GM19455 (cell line): ENCODE data around the gene SLC26A2.
"Not testable (repeated sequence)": the region's sequence is repeated elsewhere in the genome, so short reads cannot be mapped to it uniquely, and the experiment has no call there.

Source experiments
- ATAC-seq: cut with Tn5 transposase; IDR thresholded peaks from one replicate; pipeline ENCODE4 v1.9.1; 2021; ENCODE audit not compliant: unreplicated experiment

Gene SLC26A2

DNA sequence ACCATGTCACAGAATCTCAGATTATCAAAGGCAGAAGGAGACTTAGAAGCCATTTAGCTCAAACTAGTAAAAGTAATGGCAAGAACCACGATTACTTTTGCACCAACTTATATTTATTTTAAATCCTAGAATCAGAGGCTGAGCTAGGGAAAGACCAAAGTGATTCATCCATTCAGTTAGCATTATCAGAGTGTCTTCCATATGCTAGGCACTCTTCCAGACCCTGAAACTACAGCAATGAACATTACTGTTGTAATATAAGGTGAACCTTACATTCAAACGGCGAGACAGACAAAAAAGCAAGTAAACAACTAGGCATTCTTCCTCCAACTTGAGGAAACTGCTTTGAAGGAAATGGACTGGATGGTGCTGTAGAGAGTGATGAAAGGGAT is 23.9 kb upstream of the SLC26A2 start:
- no peak for ATAC-seq

DNA sequence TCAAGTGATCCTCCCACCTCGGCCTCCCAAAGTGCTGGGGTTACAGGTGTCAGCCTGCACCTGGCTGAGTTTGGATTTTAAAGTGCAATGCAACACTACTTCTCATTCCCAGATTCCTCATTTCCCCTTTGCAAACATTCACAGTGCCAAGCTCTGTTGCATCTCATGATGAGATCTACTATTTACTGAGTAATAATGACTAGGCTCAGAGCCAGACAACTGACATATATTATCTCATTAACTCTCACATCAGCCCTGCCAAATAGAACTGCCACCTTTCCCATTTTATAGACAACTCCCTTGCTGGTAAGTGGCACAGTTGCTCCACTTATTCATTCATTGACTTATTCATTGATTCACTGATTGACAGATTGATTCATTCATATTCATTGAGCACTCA is 22.9 kb upstream of the SLC26A2 start:
- no peak for ATAC-seq

DNA sequence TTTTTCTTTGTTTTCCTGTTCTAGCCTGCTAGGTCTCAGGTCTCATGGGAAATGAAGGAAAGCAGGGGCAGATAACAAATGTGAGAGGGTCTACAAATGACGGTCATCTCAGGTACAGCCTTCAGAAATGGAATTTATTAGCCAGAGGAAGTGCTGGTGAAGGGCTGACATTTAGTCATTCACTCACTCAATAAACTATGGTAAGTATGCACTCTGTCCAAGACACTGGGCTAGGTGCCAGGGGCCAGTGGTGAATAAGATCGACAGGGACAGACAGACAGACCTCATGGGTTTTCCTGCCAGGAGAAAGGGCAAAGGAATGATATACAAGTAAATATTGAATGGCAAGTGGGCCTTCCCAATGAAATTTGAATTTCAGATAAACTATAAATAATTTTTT is 22.3 kb upstream of the SLC26A2 start:
- no peak for ATAC-seq

DNA sequence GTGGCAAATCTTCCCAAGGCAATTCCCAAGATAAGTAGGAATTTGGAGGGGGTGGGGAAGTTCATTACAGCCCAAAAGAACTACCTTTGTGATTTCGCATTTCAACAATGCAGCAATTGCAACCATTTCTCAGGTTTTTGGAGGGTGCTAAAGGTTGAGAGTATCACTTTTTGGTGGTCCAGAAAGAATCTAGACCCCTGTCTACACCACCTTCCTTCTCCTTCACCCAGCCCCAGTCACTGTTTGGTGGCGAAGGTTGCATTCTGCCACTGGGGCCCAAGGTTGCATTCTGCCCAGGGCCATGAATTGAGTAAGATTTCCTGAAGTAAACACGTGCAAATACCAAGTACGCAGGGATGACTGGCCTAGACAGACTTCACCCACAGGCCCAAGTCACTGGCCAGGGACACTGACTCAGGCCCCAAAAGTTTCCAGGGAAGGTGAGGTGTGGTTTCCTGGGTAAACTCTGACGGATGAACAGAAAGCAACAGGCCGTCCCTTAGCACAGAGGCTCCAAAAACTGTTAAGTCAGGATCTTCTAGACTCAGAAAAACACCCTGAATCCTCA is 21.7 kb upstream of the SLC26A2 start:
- no peak for ATAC-seq

DNA sequence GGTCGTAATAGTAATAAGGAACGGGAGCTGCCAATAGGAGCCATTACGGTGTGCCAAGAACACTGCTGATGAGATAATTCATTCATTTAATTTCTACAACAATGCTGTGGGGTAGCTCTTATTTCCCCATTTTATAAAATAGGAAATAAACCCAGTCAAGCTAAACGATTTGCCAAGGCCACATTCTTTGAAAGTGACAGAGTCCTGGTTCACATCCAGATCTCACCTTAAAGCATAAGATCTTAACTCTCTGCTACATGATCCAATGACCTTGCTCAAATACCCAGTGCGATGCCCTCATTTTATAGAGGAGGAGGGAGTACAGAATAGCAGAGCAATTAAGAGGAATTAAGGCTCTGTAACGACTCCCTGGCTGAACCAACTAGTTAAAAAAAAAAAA is 21.0 kb upstream of the SLC26A2 start:
- no peak for ATAC-seq

DNA sequence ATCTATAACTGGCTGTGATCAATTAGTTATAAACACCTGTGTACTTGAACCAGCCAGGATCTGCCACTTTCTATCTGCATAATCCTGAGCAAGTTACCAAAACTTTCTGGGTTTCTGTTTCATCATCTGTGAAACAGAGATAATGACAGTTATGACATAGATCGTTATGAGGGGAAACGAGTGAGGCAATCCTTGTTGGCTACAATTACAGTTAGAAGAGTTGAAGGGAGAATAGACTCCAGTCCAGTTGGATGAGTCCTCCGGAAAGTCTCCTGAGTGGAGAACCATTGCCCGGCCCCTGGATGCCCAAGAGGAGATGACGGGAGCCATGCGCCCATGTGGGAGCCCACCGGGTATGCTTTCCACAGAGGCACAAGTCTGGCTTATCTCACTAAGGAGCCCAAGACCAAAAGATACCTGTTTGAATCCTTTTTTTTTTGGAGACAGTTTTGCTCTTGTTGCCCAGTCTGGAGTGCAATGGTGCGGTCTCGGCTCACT is 20.4 kb upstream of the SLC26A2 start:
- ATAC-seq = peak; percentile 72

DNA sequence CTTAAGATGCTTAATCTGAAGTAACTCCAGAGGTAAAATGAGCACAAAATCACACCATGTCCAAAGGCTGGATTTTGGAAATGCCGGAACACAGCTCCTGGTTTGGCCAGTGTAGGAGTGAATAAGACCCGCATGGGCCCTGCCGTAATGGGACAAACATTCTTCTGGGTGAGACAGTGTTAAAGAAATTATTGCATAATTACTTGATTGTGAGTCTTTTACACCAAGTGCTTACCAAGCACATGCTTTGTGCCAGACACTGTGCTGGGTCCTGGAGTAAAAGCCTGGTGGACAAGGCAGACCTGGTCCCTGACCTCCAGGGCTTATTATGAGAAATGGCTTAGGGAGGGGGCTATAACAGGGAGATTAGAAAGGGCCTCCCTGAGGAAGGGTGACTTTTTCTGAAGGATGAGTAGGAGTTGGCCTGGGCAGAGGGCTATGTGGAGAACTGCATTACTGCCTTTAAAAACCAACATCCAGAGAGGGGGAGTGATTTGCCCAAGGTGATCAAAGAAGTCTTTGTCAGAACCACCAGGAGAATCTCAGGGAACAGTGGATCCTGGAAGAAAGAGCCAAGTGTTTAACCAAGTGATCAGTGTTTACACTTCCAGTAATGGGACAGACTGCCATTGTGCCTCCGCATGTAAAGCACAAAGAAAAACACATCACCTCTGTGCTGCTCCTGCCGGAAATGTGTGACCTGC is 19.5 kb upstream of the SLC26A2 start:
- ATAC-seq = no peak

DNA sequence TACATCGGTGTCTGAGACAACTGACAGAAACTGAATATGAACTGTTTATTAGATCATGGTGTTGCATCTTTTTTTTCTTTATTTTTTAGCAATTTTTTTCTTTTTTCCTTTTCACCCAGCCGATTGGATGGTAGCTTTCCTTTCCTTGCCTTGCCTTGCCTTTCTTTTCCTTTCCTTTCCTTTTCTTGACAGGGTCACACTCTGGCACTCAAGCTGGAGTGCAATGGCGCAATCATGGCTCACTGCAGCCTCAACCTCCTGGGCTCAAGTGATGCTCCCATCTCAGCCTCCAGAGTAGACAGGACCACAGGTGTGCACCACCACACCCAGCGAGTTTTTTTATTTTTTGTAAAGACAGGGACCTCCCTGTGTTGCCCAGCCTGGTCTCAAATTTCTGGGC is 18.8 kb upstream of the SLC26A2 start:
- no peak for ATAC-seq

DNA sequence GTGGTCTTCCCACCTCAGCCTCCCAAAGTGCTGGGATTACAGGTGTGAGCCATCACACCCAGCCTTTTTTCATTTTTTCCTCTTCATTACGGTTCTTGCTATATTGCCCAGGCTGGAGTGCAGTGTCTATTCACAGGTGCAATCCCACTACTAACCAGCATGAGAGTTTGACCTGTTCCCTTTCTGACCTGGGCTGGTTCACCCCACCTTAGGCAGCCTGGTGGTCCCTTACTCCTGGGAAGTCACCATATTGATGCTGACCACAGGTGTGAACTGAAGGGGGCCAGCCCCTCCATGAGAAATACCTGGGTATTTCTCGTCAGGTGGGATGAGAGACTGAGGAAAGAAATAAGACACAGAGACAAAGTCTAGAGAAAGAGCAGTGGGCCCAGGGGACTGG is 18.4 kb upstream of the SLC26A2 start:
- no peak for ATAC-seq

DNA sequence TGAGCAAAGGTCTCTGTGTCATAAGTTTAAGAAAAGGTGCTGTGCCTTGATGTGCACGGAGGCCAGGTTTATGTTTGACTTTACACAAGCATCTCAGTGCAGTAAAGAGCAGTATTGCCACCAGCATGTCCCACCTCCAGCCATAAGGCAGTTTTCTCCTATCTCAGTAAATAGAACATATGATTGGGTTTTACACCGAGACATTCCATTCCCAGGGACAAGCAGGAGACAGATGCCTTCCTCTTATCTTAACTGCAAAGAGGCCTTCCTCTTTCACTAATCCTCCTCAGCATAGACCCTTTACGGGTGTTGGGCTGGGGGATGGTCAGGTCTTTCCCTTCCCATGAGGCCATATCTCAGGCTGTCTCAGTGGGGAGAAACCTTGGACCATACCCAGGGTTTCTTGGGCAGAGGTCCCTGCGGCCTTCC is 17.8 kb upstream of the SLC26A2 start:
- not testable (repeated sequence) for ATAC-seq

DNA sequence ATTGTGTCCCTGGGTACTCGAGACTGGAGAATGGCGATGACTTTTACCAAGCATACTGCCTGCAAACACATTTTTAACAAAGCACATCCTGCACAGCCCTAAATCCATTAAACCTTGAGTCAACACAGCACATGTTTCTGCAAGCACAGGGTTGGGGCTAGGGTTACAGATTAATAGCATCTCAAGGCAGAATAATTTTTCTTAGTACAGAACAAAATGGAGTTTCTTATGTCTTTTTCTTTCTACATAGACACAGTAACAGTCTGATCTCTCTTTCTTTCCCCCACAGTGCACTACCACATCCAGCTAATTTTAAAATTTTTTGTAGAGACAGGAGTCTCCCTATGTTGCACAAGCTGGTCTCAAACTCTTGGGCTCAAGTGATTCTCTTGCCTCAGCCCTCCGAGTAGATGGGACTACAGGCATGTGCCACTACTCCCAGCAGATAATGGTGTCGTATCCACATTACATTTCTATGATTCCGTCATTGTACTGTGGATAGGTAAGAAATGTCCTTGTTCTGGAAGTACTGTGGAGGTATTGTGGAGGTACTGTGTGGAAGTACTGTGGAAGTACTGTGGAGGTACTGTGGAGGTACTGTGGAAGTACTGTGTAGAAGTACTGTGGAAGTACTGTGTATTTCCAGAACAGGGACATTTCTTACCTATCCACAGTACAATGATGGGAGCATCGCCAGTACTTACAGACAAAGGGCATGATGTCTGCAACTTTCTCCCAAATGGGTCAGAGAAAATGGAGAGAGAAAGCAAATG is 17.2 kb upstream of the SLC26A2 start:
- ATAC-seq = not testable (repeated sequence)

DNA sequence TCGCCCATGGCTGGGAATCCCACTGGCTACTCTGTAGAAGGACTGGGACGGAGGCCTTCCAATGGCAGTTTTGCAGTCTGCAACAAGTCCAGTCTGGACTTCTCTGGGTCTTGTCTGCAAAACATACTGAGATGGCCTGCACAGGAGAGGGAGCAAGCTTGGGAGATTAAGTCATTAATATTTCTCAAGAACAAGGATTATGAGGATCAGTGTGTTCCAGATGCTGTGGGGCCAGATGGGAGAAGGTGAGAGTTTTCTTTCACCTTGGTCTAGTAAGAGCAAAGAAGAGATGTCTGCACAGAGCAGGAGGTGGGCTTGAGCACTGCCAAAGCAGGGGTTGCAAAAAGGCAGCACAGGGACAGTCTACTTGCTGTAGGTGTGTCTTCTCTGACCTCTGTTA is 15.9 kb upstream of the SLC26A2 start, which contains the start of gene PDE6A:
PDE6A (minus strand) TSS at position 128 of the 400 bp plus-strand sequence; CDS start at position 8, 120 bp downstream.
- ATAC-seq = no peak

DNA sequence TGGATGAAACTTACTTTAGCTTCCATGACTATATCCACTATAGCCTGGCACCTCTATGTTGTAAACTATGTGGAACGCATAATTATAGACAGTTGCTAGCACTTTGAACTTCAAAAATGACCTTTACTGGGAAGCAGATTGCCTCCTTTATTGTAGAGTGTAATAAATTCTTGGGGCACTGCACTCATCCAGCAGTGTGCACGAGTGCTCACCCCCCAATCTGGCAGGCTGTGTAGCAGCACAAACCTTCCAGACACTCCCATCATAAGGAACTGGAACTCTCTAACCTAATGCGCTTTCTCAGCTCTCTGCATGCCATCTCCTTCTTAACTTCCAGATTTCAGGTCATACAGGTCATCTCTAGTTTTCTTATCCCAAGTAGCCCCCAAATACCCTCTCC is 14.4 kb upstream of the SLC26A2 start:
- ATAC-seq = no peak

DNA sequence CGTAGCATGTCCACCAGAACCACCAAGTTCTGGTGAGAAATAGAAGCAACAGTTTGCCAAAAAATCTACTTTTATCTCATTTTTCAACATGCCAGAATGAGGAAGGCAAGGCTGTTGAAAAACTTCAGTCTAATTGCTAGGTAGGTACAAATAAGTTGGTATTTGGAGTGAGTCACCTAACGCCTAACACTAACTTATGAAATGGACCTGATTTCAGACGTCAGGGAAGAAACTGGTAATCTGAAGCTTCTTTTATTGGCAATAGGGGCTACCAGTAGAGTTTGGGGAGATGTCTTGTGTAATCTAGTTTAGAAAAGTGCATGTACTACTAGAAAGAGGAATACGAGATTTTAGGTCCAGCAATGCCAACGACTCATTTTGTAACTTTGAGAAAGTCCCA is 11.6 kb upstream of the SLC26A2 start:
- ATAC-seq = no peak

DNA sequence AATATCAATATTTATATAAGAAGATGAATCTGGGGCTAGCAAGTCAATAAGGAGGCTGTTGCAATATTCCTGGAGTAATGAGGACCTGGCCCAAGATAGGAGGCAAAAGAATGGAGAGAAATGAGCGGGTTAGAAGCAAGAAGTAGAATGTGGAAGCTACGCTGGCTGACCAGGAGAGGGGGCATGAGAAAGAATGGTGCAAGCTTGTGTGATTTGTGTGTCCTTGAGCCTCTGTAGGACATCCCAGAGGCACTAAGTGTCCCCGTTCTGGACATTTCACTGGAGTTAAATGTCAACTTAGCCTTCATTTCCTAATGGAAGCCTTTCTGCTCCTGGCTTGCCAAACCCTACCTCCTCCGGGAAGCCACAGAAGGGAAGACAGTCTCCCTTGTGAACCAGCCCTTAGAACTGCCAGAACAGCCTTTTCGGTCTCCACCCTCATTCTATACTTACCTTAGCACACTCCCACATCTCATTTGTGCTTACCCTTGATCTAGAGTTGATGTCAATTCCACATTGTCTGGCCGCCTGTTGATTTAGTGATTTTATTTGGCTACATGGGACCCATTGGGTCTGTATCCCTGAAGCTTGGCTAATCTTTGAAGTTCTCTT is 9.3 kb upstream of the SLC26A2 start:
- ATAC-seq = no peak

DNA sequence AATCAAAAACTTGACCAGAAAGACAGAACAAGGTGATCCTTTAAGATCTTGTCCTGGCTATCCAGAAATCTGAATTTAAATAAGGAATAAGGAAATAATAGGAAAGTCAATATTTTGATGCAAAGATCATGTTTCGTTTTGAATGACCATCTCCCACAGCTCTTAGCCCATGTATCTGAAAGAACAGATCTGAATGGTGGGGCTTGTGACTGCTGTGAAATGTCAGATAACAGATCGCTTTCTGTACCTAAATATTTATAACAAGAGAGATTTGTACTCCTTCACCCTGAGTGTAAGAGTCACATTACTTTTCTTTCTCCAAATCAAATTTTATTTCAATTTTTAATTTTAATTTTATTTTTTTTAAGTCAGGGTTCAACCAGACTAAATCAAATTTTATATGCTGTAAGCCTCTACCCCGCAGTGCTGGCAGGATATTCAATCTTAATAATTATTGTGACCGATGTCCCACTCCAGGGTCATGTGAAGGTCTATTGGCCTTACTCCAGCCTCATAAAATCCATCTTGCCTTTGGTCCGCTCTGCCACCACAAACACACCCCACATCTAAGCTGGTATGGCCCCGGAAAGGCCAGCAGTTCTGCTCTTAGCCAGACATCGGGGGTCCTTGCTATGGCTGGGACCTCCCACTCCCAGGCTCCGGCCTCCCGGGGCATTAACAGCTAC is 7.0 kb upstream of the SLC26A2 start:
- no peak for ATAC-seq

DNA sequence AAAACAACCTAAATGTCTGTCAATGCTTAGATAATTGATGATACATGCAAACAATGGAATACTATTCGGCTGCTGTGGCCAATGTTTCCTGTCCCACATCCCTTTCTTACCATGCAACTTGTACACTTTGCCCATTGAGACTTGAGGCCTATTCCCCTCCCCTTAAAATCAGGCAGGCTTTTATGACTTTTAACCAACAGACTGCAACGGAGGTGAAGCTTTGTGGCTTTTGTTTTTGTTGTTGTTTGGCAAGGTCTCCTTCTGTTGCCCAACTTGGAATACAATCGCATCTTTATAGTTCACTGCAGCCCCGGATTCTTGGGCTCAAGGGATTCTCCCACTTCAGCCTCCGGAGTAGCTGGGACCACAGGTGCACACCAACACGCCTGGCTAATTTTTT is 5.8 kb upstream of the SLC26A2 start:
- no peak for ATAC-seq

DNA sequence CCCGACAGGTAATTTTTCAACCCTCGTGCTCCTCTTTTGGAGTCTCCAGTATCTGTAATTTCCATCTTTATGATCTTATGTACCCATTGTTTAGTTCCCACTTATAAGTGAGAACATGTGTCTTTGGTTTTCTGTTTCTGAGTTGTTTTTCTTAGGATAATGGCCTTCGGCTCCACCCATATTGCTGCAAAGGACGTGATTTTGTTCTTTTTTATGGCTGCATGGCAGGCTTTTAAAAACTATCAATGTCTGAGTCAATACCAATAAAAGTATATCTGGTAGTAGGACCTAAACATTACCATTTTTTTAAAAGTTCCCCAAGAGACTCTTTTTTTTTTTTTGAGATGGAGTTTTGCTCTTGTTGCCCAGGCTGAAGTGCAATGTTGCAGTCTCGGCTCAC is 3.9 kb upstream of the SLC26A2 start:
- ATAC-seq = no peak

DNA sequence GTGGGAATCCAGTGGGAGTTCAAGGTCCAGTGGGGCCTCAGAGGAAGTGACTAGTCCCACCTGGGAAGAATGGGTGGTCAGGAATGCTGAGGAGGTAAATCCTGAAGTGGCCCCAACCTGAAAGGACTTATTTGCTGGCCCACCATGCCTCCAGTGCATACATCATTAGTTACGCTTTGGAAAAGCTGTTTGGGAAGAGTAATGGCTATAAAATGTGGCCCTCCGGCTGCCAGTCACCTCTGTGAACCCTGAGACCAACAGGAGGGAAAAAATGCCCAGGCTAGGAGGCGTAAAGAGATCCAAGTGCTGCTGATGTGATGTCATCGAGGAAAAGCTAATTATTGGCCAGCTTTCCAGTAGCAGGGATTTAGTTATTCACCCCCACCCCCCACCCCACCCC is 2.7 kb upstream of the SLC26A2 start:
- ATAC-seq = no peak

DNA sequence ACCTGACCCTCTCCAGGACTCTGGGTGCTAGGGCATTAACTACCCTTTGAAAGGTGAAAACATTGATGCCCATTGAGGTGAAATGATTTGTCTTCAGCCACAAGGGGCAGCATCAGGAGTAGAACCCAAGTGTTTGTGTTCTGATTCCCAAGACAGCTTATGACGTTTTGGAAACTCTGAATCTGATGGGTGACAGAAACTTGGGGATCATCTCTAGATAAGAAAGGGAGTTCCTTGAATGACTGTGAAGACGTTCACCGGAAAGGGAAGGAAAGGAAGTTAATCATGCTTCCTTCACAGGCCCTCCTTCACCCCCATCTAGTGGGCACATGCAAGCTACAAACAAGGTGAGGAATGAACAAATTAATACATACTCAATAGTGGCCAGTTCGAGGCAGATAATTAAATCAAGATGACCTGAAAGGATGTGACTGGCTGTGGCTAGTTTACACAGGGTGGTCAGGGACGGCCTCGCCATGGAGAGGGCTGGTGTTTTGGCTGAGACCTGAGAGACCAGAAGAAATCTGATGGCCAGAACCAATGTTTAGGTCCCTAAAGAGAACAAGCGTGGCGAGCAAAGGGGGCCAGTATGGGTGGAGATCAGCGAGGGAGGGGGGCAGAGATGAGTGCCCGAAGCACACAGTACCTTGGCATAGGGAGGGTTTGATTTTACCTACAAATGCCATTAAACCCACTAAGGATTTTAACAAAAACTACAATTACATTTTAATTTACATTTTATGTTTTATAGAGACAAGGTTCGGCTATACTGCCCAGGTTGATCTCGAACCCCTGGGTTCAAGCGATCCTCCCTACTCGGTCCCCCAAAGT is 937 bp upstream of the SLC26A2 start:
- ATAC-seq = no peak
